GM19099 (cell line): Measurements from ENCODE around the gene TMEM132E.

Source experiments
- POLR2A ChIP-seq: IDR thresholded peaks from 3 replicates; pipeline ENCODE4 v1.6.1; 2011; ENCODE audit warnings: low read depth; ENCODE audit not compliant: insufficient read length; ENCODE audit errors: extremely low read depth

The TMEM132E gene

DNA sequence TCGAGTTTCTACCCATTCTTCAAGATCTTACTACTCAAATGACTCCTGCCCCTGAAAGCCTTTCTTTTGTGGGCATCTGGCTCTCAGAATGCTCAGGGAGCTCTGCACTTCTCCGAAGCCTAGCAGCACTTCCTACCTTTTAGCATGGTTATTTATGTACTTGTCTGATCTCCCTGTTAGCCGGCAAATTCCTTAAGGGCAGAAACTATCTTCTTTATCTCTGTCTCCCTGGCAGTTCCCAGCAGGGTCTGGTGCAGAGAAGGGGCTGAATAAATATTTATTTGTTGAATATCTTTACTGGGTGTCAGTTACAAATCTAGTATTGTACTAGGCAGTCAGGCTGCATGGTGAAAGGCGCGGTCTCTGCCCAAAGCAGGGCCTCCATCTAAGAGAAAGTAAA lies 30.7 kb downstream of the TMEM132E start:
- no peak for TF ChIP-seq POLR2A

DNA sequence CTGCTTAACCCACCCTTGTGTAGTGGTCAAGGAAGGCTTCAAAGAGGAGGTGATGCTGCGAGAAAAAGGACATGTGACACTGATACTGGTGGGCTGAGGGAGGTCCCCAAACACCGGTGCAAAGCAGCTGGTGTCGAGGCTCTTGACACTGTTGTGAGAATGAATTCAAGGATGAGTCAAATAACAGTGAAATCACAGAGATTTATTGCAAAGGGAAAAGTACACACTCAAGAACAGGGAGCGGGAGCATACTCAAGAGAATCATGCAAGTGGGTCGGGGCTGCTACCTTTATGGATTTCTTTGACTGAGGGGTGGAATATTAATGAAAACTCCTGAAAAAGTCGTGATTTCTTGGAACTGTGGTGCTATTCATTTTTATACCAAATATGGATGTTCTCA lies 31.1 kb downstream of the TMEM132E start:
- TF ChIP-seq POLR2A, result no peak

DNA sequence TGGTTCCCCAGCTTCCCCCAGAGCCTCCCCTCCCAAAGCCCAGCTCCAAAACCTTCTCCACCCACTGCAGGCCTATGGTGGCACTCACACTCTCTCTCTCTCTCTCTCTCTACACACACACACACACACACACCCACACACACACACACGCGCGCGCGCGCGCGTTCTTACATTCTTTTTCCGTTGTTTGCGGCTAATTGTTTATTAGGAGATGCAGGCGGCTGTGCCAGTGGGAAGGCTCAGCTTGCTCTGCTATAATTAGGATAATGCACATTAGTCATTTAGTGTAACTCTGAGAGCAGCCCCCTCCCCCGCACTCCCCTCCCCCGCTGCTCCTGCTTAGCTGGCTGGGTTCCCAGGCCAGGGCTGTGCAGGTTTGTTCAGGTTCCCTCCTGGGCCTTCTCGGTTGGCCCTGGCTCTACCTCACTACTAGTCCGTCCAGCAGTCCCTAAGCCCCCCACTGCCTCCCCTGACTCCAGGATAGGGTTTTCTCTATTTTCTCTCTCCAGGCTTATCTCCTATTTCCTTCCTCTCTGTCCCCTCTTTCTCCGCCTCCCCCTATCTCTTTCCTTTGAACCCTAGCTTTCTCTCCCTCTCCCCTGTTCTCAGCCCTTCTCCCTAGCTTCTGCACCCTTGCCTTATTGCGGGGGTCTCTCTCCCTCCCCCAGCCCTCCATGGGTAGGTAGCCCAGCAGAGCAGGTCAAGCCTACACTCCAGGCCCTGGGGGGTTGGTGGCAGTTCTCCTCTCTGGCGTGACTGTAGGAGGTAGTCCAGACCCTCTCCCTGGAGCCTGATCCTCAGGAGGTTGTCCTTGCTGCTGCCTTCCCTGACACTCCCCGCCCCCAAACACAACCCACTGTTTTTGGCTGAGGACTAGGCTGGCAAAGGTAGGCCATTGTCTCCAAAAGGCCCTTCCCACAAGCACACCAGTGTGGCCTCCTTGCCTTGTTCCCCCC lies 34.0 kb downstream of the TMEM132E start:
- no peak for TF ChIP-seq POLR2A

DNA sequence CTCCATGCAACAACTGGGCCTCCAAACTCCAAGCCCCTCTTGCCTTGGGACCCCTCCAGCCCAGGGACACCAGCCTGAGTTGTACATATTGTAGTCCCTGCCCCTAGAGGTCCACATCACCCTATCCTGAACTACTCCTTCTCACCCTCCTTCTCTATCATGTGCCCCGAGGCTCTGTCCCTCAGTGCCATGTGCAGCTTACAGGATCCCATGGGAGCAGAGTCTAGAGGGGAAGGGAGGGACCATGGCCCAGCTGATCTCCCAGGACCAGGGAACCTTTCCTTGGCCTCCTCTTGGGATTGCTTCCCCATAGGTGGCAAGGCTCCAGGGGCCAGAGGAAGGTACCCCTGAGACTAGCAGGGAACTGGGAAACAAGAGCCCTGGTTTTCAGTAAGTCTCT lies 35.3 kb downstream of the TMEM132E start:
- no peak for TF ChIP-seq POLR2A

DNA sequence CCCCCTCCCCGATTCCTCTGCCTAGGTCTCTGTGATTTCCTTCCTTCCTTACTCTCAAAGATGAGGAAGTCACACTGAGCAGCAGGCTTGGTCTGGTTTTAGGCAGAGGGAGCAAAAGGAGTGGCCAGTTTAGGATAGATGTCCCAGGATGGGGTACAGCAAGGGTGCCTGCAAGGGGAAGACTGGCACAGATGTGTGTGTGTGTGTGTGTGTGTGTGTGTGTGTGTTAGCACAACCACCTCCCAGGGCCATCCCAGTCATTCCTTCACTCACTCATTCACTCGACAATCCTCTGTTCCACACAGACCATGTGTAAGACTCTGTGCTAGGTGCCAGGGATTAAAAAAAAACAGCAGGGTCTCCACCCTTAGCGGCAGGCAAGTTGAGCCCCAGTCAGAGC lies 35.9 kb downstream of the TMEM132E start:
- no peak for TF ChIP-seq POLR2A

DNA sequence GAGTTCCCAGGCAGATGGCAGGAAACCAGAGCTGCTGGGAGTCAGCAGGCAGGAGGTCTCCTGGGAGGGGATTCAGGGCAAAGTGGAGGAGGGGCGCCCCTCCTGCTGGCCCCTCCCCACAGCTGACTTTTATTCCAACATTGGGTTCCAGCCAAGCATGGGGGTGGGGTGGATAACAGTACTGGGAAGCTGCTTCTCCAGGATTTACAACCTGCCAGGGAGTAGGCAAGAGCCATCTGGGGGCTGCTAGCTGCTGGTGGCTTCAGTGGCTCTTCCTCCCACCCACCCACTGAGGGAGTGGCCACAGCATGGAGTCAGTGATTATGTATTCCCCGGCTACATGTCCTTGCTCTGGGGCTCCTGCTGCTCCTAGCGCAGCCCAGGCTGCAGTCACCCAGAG lies 36.8 kb downstream of the TMEM132E start:
- TF ChIP-seq POLR2A, result no peak

DNA sequence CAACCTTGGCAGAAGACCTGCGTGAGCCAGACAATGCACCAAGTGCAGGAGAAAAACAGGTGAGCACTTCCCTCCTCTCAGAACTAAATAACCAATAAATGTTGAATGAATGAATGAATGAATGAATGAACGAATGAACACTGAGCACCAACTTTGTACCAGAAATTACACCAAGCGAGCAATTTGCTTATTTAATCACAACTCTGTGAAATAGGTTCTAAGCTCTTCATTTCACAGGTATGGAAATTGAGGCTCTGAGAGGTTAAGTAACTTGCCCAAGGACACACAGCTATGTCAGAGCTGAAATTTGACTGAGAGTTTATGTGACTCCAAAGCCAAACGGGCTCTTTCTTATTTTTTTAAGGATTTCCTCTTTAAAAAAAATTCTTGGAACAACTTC lies 38.0 kb downstream of the TMEM132E start:
- TF ChIP-seq POLR2A, result no peak

DNA sequence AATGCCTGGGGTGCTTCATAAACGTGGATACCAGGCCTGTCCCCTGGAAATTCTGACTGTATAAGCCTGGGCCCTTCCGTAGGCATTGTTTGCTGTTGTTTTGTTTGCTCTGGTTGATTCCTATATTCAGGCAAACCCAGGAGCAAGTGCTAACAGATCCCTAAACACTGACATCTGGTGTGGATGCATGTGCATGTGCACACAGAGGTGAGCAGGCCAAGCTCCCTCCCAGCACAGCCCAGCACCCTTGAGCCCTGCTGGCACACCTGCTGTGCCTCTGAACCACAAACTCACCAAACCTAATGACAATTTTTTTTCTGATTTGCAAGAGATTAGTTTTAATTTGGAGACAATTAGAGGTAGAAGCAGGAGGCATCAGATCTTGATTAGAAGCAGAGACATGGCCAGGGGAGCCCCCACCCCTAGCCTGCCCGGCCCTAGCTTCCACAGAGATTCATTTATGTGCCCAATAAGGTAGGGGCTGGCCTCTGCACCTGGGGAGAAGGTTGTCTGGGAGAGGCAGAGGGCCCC lies 40.4 kb downstream of the TMEM132E start:
- no peak for TF ChIP-seq POLR2A

DNA sequence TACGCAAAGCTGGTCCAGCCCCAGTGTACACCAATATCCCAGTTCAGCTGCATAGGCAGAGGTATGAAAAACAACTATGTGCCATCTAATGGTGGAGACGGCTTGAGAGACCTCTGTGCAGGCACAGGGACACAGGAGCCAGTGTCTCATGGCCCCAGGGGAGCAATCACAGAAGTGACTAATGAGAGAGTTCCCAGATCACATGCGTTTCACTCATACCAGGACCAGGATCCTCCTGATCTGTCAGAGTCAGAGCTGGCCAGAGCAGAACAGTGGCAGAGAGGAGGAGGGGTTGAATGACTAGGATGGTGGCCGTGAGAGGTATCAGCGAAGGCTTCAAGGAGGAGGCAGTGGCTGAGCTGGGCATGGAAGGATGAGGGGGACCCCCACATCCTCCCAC lies 41.1 kb downstream of the TMEM132E start:
- no peak for TF ChIP-seq POLR2A

DNA sequence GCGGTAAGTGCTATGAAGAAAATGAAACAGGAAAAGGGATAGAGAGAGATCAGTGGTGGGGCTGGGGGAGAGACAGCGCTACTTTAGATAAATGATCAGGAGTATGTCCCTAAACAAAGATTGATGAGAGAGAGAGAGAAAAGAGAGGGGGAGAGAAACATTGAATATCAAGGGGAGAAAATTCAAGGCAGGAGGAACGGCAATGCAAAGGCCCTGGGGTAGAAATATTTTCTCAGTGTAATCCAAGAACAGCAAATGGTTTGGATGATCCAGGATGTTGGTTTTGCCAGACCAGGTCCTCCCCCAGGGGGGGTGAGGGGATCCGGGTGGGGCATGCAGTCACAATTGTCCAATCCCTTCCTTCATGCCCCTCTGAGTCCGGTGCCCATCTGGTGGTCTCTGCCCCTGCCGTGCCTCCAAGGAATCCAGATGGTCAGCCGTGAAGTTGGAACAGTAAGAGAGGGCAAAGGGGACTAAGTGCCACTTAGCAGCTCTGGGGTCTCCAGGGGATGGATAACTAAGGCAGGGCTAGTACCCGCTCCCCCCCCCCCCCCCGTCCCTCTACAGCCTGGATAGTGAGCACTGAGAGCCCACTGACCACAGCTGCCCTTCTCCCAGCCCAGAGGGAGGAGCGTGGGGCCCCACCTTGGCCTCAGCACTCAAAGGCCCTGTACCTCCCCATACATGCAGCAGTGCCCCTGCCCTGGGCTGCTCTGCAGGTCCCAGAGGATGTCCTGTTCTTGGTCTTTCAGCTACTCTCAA lies 43.7 kb downstream of the TMEM132E start:
- no peak for TF ChIP-seq POLR2A

DNA sequence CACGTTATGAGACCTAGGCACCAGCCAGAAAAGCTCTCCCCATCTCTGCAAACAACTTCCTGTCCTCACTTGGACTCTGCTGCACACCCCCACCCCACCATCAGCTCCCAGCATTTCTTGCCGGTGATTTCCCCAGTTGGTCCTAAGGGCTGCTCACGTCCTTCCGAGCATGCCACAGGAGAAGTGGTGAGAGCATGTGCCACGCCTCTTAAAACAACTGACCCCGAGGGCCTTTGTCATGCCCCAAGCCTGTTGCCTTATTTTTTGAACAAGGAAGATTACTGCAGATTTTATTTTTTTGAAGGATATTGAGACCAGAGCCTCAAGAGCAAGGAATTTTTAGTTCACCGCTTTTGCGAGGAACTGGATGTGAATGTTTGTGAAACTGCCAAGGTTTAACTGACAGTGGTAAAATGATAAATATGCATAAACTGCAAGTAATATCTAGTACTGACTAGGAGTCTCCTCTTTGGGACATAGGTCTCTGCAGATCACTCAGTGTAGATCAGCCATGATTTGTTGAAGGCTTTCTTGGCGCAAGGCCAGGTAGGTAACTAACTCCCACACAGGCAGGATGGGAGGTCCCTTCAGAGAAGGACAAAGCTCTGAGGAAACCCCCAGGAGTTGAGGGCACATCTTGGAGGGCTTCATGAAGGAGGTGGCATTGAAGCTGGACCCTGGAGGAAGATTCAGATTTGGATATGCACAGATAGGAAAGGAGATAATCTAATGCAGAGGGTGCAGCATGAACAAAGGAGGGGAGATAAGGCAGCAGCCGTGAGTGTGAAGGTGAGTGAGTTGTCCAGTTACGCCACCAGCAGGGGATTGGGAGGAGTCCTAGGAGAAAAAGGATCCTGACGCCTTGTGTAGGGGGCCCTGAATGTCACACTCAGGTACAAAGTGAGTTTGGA lies 44.7 kb downstream of the TMEM132E start:
- no peak for TF ChIP-seq POLR2A

DNA sequence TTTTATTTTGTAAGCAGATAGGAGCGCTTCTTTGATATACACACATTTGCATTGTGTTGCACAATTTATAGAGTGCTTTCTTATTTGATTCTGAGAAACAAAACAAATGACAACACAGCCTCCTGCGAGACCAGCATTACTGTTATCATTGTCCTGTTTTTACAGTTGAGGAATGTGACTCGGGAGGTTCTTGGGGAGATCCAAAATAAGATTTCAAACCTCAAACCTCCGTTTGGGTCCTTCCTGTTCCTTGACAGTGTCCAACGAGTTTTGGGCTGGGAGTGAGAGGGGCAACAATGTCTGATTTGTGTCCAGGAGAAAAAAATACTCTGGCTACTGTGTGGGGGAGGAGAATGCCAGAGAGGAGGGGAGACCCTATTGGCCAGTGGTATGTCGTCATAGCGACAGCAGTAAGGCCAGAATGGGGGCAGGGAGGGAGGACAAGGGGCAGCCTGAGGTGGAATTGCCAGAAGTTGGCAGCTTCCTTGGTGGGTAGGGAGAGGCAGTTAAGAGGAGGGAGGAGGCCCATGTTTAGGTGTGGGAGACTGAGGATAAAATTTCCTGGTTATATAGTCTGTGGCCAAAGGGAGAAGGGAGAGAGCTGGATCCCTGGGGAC lies 45.5 kb downstream of the TMEM132E start:
- TF ChIP-seq POLR2A, result no peak

DNA sequence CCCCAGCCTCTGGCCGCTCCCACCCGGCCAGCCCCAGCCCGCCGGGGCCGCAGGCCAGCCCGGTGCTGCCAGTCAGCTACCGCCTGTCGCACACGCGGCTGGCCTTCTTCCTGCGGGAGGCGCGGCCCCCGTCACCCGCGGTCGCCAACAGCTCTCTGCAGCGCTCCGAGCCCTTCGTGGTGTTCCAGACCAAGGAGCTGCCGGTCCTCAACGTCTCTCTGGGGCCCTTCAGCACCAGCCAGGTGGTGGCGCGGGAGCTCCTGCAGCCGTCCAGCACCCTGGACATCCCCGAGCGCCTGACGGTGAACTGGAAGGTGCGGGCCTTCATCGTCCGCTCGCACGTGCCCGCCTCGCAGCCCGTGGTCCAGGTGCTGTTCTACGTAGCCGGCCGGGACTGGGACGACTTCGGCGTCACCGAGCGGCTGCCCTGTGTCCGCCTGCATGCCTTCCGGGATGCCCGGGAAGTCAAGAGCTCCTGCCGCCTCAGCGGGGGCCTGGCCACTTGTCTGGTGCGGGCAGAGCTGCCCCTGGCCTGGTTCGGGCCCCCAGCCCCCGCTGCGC lies 46.8 kb downstream of the TMEM132E start:
- TF ChIP-seq POLR2A, result no peak

DNA sequence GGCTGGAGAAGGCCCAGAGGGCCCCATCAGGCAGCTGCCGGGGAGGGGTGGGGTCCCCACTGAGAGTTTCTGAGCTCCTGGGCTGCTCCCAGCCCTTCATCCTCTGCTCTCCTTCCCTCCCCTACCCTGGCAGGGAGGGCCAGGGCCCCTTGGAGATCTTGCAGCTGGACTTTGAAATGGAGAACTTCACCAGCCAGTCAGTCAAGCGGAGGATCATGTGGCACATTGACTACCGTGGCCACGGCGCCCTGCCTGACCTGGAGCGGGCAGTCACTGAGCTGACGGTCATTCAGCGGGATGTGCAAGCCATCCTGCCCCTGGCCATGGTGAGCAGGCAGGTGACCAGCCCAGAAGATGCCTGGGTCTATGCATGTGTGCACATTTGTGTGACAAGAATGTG lies 49.5 kb downstream of the TMEM132E start:
- no peak for TF ChIP-seq POLR2A
